BE2C (cell line): ENCODE results near the gene RAF1.
"Not testable (repeated sequence)": the region's sequence is repeated elsewhere in the genome, so short reads cannot be mapped to it uniquely, and the experiment has no call there.

Experiments
- DNase-seq: peaks from one replicate; pipeline ENCODE4 v3.0.0-alpha.2; 2020
- H3K27me3 ChIP-seq: fragments of 250-450 bp; sonication (Bioruptor Pico); 2 replicates; pipeline ENCODE4 v1.5.1; 2020; ENCODE audit warnings: mild to moderate bottlenecking
- H3K36me3 ChIP-seq: fragments of 250-450 bp; sonication (Bioruptor Pico); 2 replicates; pipeline ENCODE4 v1.5.1; 2020; ENCODE audit warnings: mild to moderate bottlenecking
- H3K4me1 ChIP-seq: fragments of 250-450 bp; sonication (Bioruptor Pico); 2 replicates; pipeline ENCODE4 v1.5.1; 2020
- H3K4me3 ChIP-seq: 2 replicates; pipeline ENCODE4 v1.5.1; 2011; ENCODE audit warnings: low read depth, low read length
- H3K9me3 ChIP-seq: fragments of 250-450 bp; sonication (Bioruptor Pico); 2 replicates; pipeline ENCODE4 v1.5.1; 2020
- CTCF ChIP-seq: IDR thresholded peaks from 2 replicates; pipeline ENCODE4 v1.5.1; 2012; ENCODE audit warnings: mild to moderate bottlenecking, low read depth, low read length

The RAF1 gene

GRCh38 chr3:12627370-12627769 is 36.5 kb downstream of the RAF1 start:
- DNase-seq, result no peak
- no peaks in the 10 kb centered on the region for H3K27me3 ChIP-seq
- H3K4me3 ChIP-seq, result no peak overlapping the region
- no peaks in the 10 kb centered on the region for H3K9me3 ChIP-seq
- H3K36me3 ChIP-seq, result no peaks in the 10 kb centered on the region
- no peak for TF ChIP-seq CTCF
- 0 out of 2 replicates have a peak, but pooled peaks cover 2% of the 10 kb centered on the region for H3K4me1 ChIP-seq

- not testable (repeated sequence) for H3K4me3 ChIP-seq, DNase-seq, H3K27me3 ChIP-seq, H3K36me3 ChIP-seq, H3K4me1 ChIP-seq, H3K9me3 ChIP-seq
Observed at GRCh38 chr3:12624964-12625363, 39.0 kb downstream of the RAF1 start.

GRCh38 chr3:12624056-12624455 is 39.9 kb downstream of the RAF1 start:
- no peak overlapping the region for H3K4me3 ChIP-seq
- H3K4me1 ChIP-seq, result no peaks in the 10 kb centered on the region
- no peaks in the 10 kb centered on the region for H3K36me3 ChIP-seq
- no peak for DNase-seq
- no peaks in the 10 kb centered on the region for H3K27me3 ChIP-seq
- no peak for TF ChIP-seq CTCF
- no peaks in the 10 kb centered on the region for H3K9me3 ChIP-seq

- no peak for DNase-seq
- Histone ChIP-seq H3K4me1 (no peaks in the 10 kb centered on the region), H3K4me3 (no peak overlapping the region), H3K36me3 (peaks cover 3% of the 10 kb centered on the region; the same call in 1 of the 2 replicates), H3K9me3 (no peaks in the 10 kb centered on the region), H3K27me3 (no peaks in the 10 kb centered on the region)
- no peak for TF ChIP-seq CTCF
Observed at GRCh38 chr3:12622335-12622734, 41.6 kb downstream of the RAF1 start.

GRCh38 chr3:12620729-12621128 is 43.2 kb downstream of the RAF1 start:
- TF ChIP-seq CTCF, result no peak
- Histone ChIP-seq H3K27me3 (no peaks in the 10 kb centered on the region), H3K4me3 (no peak overlapping the region), H3K9me3 (no peaks in the 10 kb centered on the region), H3K4me1 (no peaks in the 10 kb centered on the region), H3K36me3 (peaks cover 3% of the 10 kb centered on the region; the same call in 1 of the 2 replicates)
- no peak for DNase-seq

- H3K4me3 ChIP-seq, result no peak overlapping the region
Observed at GRCh38 chr3:12620305-12620704, 43.6 kb downstream of the RAF1 start.

More at GRCh38 chr3:12620305-12620704, 43.6 kb downstream of the RAF1 start:
- Histone ChIP-seq H3K27me3 (no peaks in the 10 kb centered on the region), H3K4me1 (no peaks in the 10 kb centered on the region), H3K36me3 (peaks cover 3% of the 10 kb centered on the region; the same call in 1 of the 2 replicates), H3K9me3 (no peaks in the 10 kb centered on the region)
- DNase-seq, result no peak
- TF ChIP-seq CTCF, result no peak
